Activated CD8-positive, alpha-beta T cell treated with anti-CD3 and anti-CD28 coated beads for 36 hours (primary cell): Measurements from ENCODE around the gene ADAMTS13. TPM values are rescaled to one million over a fixed set of nuclear protein-coding genes. Genes with fewer than 3 reads are reported as not detected.

Source experiments
- ATAC-seq: fragments of 200-7000 bp; cut with Tn5 transposase; one replicate; pipeline ENCODE4 v1.10.0; 2021; ENCODE audit warnings: mild to moderate bottlenecking, moderate library complexity
- CTCF ChIA-PET: fragments of 350-600 bp; sonication (Branson Sonifier 250); formaldehyde crosslinking; loops from one replicate; lab custom pipeline; 2021; ENCODE audit warnings: antibody characterized with exemption; lab: Charles Lee
- POLR2A ChIA-PET: fragments of 350-600 bp; sonication (Branson Sonifier 250); formaldehyde crosslinking; loops from one replicate; lab custom pipeline; 2021; ENCODE audit warnings: antibody characterized with exemption; lab: Charles Lee
- DNase-seq: peaks from one replicate; pipeline ENCODE4 v3.0.0-alpha.2; 2020
- H3K27ac Mint-ChIP-seq: one replicate; pipeline ENCODE4 v1.8.0; 2021; ENCODE audit warnings: mild to moderate bottlenecking, mixed read lengths
- H3K27me3 Mint-ChIP-seq: one replicate; pipeline ENCODE4 v1.8.0; 2021; ENCODE audit warnings: mixed read lengths
- H3K36me3 Mint-ChIP-seq: one replicate; pipeline ENCODE4 v1.8.0; 2021; ENCODE audit warnings: low read depth, mixed read lengths
- H3K4me1 Mint-ChIP-seq: one replicate; pipeline ENCODE4 v1.8.0; 2021; ENCODE audit warnings: low read depth, mixed read lengths
- H3K4me3 Mint-ChIP-seq: one replicate; pipeline ENCODE4 v1.8.0; 2021; ENCODE audit warnings: mild to moderate bottlenecking, moderate library complexity, mixed read lengths
- H3K9me3 Mint-ChIP-seq: one replicate; pipeline ENCODE4 v1.8.0; 2021; ENCODE audit warnings: mixed read lengths
- CTCF ChIP-seq: fragments of 200-600 bp; IDR thresholded peaks from one replicate; pipeline ENCODE4 v1.8.0; 2022; ENCODE audit warnings: antibody characterized with exemption, mild to moderate bottlenecking
- intact Hi-C: fragments of 100-400 bp; cut with micrococcal nuclease; formaldehyde crosslinking; loops from one replicate; pipeline ENCODE4 v1.10.0; 2022
- total RNA-seq, 2 experiments: library from RNA; stranded (reverse); gene quantifications; one replicate each; pipeline ENCODE4 v1.2.3, GENCODE V29; 2021

ADAMTS13 gene
- total RNA-seq, 2 experiments from 2014 or later = 2.5 to 2.9 TPM

GRCh38 chr9:133502112-133502511, 79.9 kb downstream of the ADAMTS13 start:
- CTCF ChIA-PET = no interaction called here
- Mint-ChIP-seq H3K4me3 (no peak overlapping the region), H3K36me3 (no peaks in the 10 kb centered on the region), H3K27me3 (no peaks in the 10 kb centered on the region), H3K9me3 (peaks cover 12% of the 10 kb centered on the region), H3K27ac (no peak overlapping the region), H3K4me1 (no peaks in the 10 kb centered on the region)
- POLR2A ChIA-PET = no interaction called here
- intact Hi-C loops = no loop called here
- DNase-seq (no peak), ATAC-seq (no peak)
- TF ChIP-seq CTCF = no peak

GRCh38 chr9:133505186-133505830, 83.1 kb downstream of the ADAMTS13 start:
- Mint-ChIP-seq H3K9me3 (peaks cover 12% of the 10 kb centered on the region), H3K4me3 (no peak overlapping the region), H3K27me3 (no peaks in the 10 kb centered on the region), H3K27ac (no peak overlapping the region), H3K4me1 (peaks cover 21% of the 10 kb centered on the region), H3K36me3 (no peaks in the 10 kb centered on the region)
- TF ChIP-seq CTCF = no peak
- ATAC-seq (no peak), DNase-seq (no peak)
- ChIA-PET POLR2A (no interaction called here), CTCF (interaction anchor here (0.8 to 1.1 kb wide), 2 partner anchors 267 to 326 kb away, joined by 3 read pairs; no protein-coding TSS in a partner anchor)
- intact Hi-C loops = no loop called here

GRCh38 chr9:133505901-133506652, 83.9 kb downstream of the ADAMTS13 start:
- H3K36me3 Mint-ChIP-seq = no peaks in the 10 kb centered on the region
- TF ChIP-seq CTCF = no peak
- H3K4me1 Mint-ChIP-seq = peaks cover 23% of the 10 kb centered on the region
- DNase-seq = no peak
- CTCF ChIA-PET = interaction anchor here (0.8 to 1.1 kb wide), 2 partner anchors 267 to 326 kb away, joined by 3 read pairs; no protein-coding TSS in a partner anchor
- H3K27ac Mint-ChIP-seq = no peak overlapping the region
- H3K27me3 Mint-ChIP-seq = no peaks in the 10 kb centered on the region
- no peak for ATAC-seq
- POLR2A ChIA-PET = no interaction called here
- intact Hi-C loops = no loop called here
- H3K4me3 Mint-ChIP-seq = no peak overlapping the region
- peaks cover 12% of the 10 kb centered on the region for H3K9me3 Mint-ChIP-seq

GRCh38 chr9:133506653-133507038, 84.5 kb downstream of the ADAMTS13 start:
- CTCF ChIA-PET = no interaction called here
- Mint-ChIP-seq H3K27ac (no peak overlapping the region), H3K27me3 (no peaks in the 10 kb centered on the region), H3K9me3 (peaks cover 9% of the 10 kb centered on the region), H3K4me1 (peaks cover 23% of the 10 kb centered on the region), H3K4me3 (no peak overlapping the region), H3K36me3 (no peaks in the 10 kb centered on the region)
- POLR2A ChIA-PET = interaction anchor here (1.0 kb wide), 1 partner anchor 30 kb away, joined by 3 read pairs; no protein-coding TSS in a partner anchor
- no peak for TF ChIP-seq CTCF
- DNase-seq (no peak), ATAC-seq (no peak)
- intact Hi-C loops = no loop called here
